IMR-90 (cell line): ENCODE data around the gene TJP3. TPM values are rescaled to one million over a fixed set of nuclear protein-coding genes. Genes with fewer than 3 reads are reported as not detected.
A peak's percentile ranks its signal among the peaks of the same experiment; 100 is the strongest.

Experiments
- ATAC-seq: fragments of 200-7000 bp; cut with Tn5 transposase; 2 replicates; pipeline ENCODE4 v1.9.1; 2020; ENCODE audit warnings: low read depth, mild to moderate bottlenecking, moderate library complexity
- BruUV-seq: library from RNA; stranded (reverse); fragments of 400-500 nt; replicated peaks from 2 replicates; lab custom pipeline; 2021; lab: Mats Ljungman, UMichigan
- CTCF ChIA-PET: fragments of 300-600 bp; formaldehyde crosslinking; extraction: SDS; loops from one replicate; lab custom pipeline; 2021; ENCODE audit warnings: antibody characterized with exemption; lab: Yijun Ruan, JAX
- POLR2A ChIA-PET: fragments of 300-600 bp; sonication (Branson Sonifier 250); formaldehyde crosslinking; loops from one replicate; lab custom pipeline; 2022; ENCODE audit warnings: antibody characterized with exemption; ENCODE audit not compliant: unreplicated experiment; lab: Charles Lee
- DNase-seq: peaks from one replicate; pipeline ENCODE4 v3.0.0; 2013
- H2AFZ ChIP-seq: replicated peaks from 2 replicates; pipeline ENCODE3; 2013; ENCODE audit warnings: low read length, mild to moderate bottlenecking; ENCODE audit not compliant: poor library complexity
- H2AK5ac ChIP-seq: 2 replicates; pipeline ENCODE4 v1.6.1; 2013; ENCODE audit warnings: low read depth, low read length, inconsistent platforms
- H2AK9ac ChIP-seq: replicated peaks from 2 replicates; pipeline ENCODE3; 2013; ENCODE audit warnings: mild to moderate bottlenecking, low read depth, low read length, moderate library complexity; ENCODE audit not compliant: poor library complexity
- H2BK120ac ChIP-seq: 2 replicates; pipeline ENCODE4 v1.6.1; 2013; ENCODE audit warnings: low read depth, low read length, inconsistent platforms
- H2BK15ac ChIP-seq: 3 replicates; pipeline ENCODE4 v1.6.1; 2013; ENCODE audit warnings: low read depth, low read length, inconsistent platforms
- H2BK20ac ChIP-seq: 2 replicates; pipeline ENCODE4 v1.6.1; 2013; ENCODE audit warnings: low read depth, mild to moderate bottlenecking, inconsistent platforms, low read length, moderate library complexity
- H2BK5ac ChIP-seq: 2 replicates; pipeline ENCODE4 v1.6.1; 2013; ENCODE audit warnings: mild to moderate bottlenecking, low read depth, low read length, inconsistent platforms; ENCODE audit not compliant: poor library complexity, severe bottlenecking
- H3K14ac ChIP-seq: replicated peaks from 2 replicates; pipeline ENCODE4 v1.6.1; 2013; ENCODE audit warnings: low read depth, low read length, inconsistent platforms
- H3K18ac ChIP-seq: 2 replicates; pipeline ENCODE4 v1.6.1; 2013; ENCODE audit warnings: low read depth, low read length, control low read depth
- H3K23ac ChIP-seq: 2 replicates; pipeline ENCODE4 v1.6.1; 2013; ENCODE audit warnings: low read depth, low read length, inconsistent platforms
- H3K27ac ChIP-seq: 2 replicates; pipeline ENCODE4 v1.5.1; 2013; ENCODE audit warnings: mild to moderate bottlenecking, control low read depth, low read length; ENCODE audit not compliant: insufficient read depth
- H3K27me3 ChIP-seq: 2 replicates; pipeline ENCODE4 v1.6.1; 2013; ENCODE audit warnings: low read length; ENCODE audit not compliant: control insufficient read depth, insufficient read depth
- H3K36me3 ChIP-seq: 2 replicates; pipeline ENCODE4 v1.6.1; 2013; ENCODE audit warnings: low read length, mixed read lengths; ENCODE audit not compliant: control insufficient read depth, insufficient read depth
- H3K4ac ChIP-seq: 2 replicates; pipeline ENCODE4 v1.6.1; 2013; ENCODE audit warnings: low read depth, low read length, inconsistent platforms
- H3K4me1 ChIP-seq: 2 replicates; pipeline ENCODE4 v1.6.1; 2013; ENCODE audit warnings: low read length, mixed read lengths; ENCODE audit not compliant: control insufficient read depth, insufficient read depth
- H3K4me2 ChIP-seq: 2 replicates; pipeline ENCODE4 v1.6.1; 2013; ENCODE audit warnings: low read depth, mild to moderate bottlenecking, control low read depth, low read length, moderate library complexity
- H3K4me3 ChIP-seq: 2 replicates; pipeline ENCODE4 v1.5.1; 2013; ENCODE audit warnings: low read depth, mild to moderate bottlenecking, control low read depth, low read length, moderate library complexity; ENCODE audit not compliant: insufficient read depth
- H3K56ac ChIP-seq: 2 replicates; pipeline ENCODE4 v1.6.1; 2013; ENCODE audit warnings: low read length, inconsistent platforms; ENCODE audit not compliant: insufficient read depth; ENCODE audit errors: extremely low read depth
- H3K79me1 ChIP-seq, 2 experiments: 2 replicates each; pipeline ENCODE4 v1.6.1; 2013; ENCODE audit warnings: low read length in 2 of 2, inconsistent platforms in 1 of 2, low read depth in 1 of 2
- H3K9ac ChIP-seq: 2 replicates; pipeline ENCODE4 v1.6.1; 2013; ENCODE audit warnings: low read depth, low read length, control low read depth
- H3K9me1 ChIP-seq: 2 replicates; pipeline ENCODE4 v1.6.1; 2013; ENCODE audit warnings: low read length, inconsistent platforms; ENCODE audit not compliant: insufficient read depth
- H3K9me3 ChIP-seq: 2 replicates; pipeline ENCODE4 v1.6.1; 2013; ENCODE audit warnings: low read length; ENCODE audit not compliant: control insufficient read depth, insufficient read depth
- H4K20me1 ChIP-seq: 2 replicates; pipeline ENCODE4 v1.6.1; 2013; ENCODE audit warnings: low read length, inconsistent platforms; ENCODE audit not compliant: insufficient read depth
- H4K5ac ChIP-seq: 2 replicates; pipeline ENCODE4 v1.6.1; 2013; ENCODE audit warnings: mild to moderate bottlenecking, low read depth, low read length, control low read depth
- H4K8ac ChIP-seq, 2 experiments: 2 replicates each; pipeline ENCODE4 v1.6.1; 2013; ENCODE audit warnings: low read depth in 2 of 2, low read length in 2 of 2, control low read depth in 1 of 2, inconsistent platforms in 1 of 2
- H4K91ac ChIP-seq: 2 replicates; pipeline ENCODE4 v1.6.1; 2013; ENCODE audit warnings: low read depth, low read length, inconsistent platforms; ENCODE audit not compliant: insufficient read depth
- BHLHE40 ChIP-seq: fragments of 150-350 bp; IDR thresholded peaks from 2 replicates; pipeline ENCODE4 v1.6.1; 2016; ENCODE audit warnings: mild to moderate bottlenecking, low read depth, low read length
- CHD1 ChIP-seq: IDR thresholded peaks from 2 replicates; pipeline ENCODE4 v1.6.1; 2012; ENCODE audit warnings: low read depth, low read length, improper control_type of control experiment
- MAFK ChIP-seq: IDR thresholded peaks from 2 replicates; pipeline ENCODE4 v1.6.1; 2012; ENCODE audit warnings: low read depth, low read length, improper control_type of control experiment
- MAZ ChIP-seq: IDR thresholded peaks from 2 replicates; pipeline ENCODE4 v1.6.1; 2012; ENCODE audit warnings: low read depth, mild to moderate bottlenecking, low read length, improper control_type of control experiment, moderate library complexity, borderline replicate concordance
- MXI1 ChIP-seq: IDR thresholded peaks from 2 replicates; pipeline ENCODE4 v1.6.1; 2012; ENCODE audit warnings: low read depth, mild to moderate bottlenecking, low read length, moderate library complexity, borderline replicate concordance
- NFE2L2 ChIP-seq: fragments of 150-350 bp; IDR thresholded peaks from 2 replicates; pipeline ENCODE4 v1.6.1; 2016; ENCODE audit warnings: low read depth, mild to moderate bottlenecking, low read length
- RAD21 ChIP-seq: IDR thresholded peaks from 2 replicates; pipeline ENCODE4 v1.6.1; 2012; ENCODE audit warnings: low read length, improper control_type of control experiment
- RCOR1 ChIP-seq: IDR thresholded peaks from 2 replicates; pipeline ENCODE4 v1.6.1; 2012; ENCODE audit warnings: mild to moderate bottlenecking, low read length, improper control_type of control experiment; ENCODE audit not compliant: insufficient replicate concordance
- RFX5 ChIP-seq: IDR thresholded peaks from 2 replicates; pipeline ENCODE4 v1.8.0; 2012; ENCODE audit warnings: low read depth, mild to moderate bottlenecking, low read length, moderate library complexity
- WGBS, 2 experiments: methylation state at CpG; one replicate each; pipeline versions ENCODE4 v1.1.5 to v1.1.7; 2013; ENCODE audit warnings: missing lambda C conversion rate in 2 of 2; ENCODE audit not compliant: insufficient read length in 1 of 2; ENCODE audit errors: extremely low coverage in 2 of 2; 5-methylcytosine and 5-hydroxymethylcytosine counted together
- dilution Hi-C: fragments of 300-500 bp; cut with HindIII; formaldehyde crosslinking; loops from one replicate; pipeline ENCODE4 v1.14.3; 2018; ENCODE audit warnings: low sequenced_read_pairs; ENCODE audit not compliant: unreplicated experiment
- in situ Hi-C: fragments of 300-500 bp; cut with MboI; formaldehyde crosslinking; loops from 3 replicates; pipeline ENCODE4 v1.14.3; 2019; ENCODE audit warnings: low sequenced_read_pairs, inconsistent platforms, mixed read lengths
- intact Hi-C: fragments of 100-400 bp; cut with micrococcal nuclease; formaldehyde crosslinking; loops from 2 replicates; pipeline ENCODE4 v1.10.0; 2022
- polyA plus RNA-seq, 3 experiments: library from polyadenylated mRNA; depleted of rRNA; stranded (reverse); fragments of >200 nt; gene quantifications; 2 replicates each; pipeline ENCODE4 v1.2.3, GENCODE V29; 2012; ENCODE audit warnings: low replicate concordance in 1 of 3
- total RNA-seq: library from RNA; depleted of rRNA; stranded (reverse); fragments of >200 nt; gene quantifications from 2 replicates; pipeline ENCODE4 v1.2.3, GENCODE V29; 2012
- TF ChIP-seq, protein P1 (sequence below): fragments of 150-350 bp; IDR thresholded peaks from 2 replicates; pipeline ENCODE4 v1.6.1; 2017; ENCODE audit warnings: mild to moderate bottlenecking, antibody characterized with exemption, low read length, low read depth
- TF ChIP-seq, protein P2 (sequence below): fragments of 150-350 bp; IDR thresholded peaks from 2 replicates; pipeline ENCODE4 v1.6.1; 2016; ENCODE audit warnings: low read depth, mild to moderate bottlenecking, low read length, moderate library complexity, borderline replicate concordance
- TF ChIP-seq, protein P3 (sequence below): conservative IDR thresholded peaks from 2 replicates; pipeline ENCODE4 v1.5.1; 2012; ENCODE audit warnings: mild to moderate bottlenecking, low read depth, low read length, improper control_type of control experiment

Gene TJP3
- total and polyA plus RNA-seq, 2 of the 4 experiments (the other 2 are of a cell fraction), result not detected

DNA sequence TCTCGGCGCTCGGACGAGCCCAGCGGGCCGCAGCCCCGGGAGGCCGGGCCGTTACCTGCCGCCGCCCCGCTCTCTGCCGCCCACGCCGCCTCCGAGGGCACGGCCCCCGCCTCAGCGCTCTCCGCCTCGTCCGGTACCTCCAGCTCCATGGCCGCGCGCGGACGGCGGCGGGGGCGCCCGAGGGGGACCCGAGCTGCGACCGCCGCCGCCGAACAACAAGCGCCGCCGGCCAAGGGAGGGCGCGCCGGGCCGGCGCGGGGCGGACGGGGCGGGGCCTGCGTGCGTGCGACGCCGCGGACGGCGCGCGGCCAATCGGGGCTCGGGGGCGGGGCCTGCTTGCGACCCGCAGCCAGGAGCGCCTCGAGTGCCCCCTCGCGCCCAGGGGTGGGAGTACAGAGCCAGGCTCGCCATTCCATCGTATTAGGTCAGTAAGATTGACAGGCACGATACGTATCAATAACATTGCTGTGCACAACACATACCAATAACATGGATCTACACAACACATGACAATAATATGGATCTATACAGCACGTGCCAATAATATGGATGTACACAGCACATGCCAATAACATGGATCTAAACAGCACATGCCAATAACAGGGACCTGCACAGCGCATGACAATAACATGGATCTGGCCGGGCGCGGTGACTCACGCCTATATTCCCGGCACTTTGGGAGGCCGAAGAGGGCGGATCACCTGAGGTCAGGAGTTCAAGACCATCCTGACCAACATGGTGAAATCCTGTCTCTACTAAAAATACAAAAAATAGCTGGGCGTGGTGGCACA, 7.7 kb upstream of the TJP3 start, which contains the start of gene PIP5K1C:
TSS of gene PIP5K1C (minus strand) at position 227 of the 791 bp plus-strand sequence. CDS start at position 149, 78 bp downstream.
- intact Hi-C loops, result loop anchor here (1.0 to 10.0 kb wide), 2 partner anchors 34 to 376 kb away; no protein-coding TSS in a partner anchor
- WGBS, 2 experiments, result 2% methylated on average over 46 of the region's 82 CpGs; no CpG with 5 or more reads in 1 of the 2 experiments
- peak within 1 kb of the TSS; percentile 77 for H3K27ac ChIP-seq
- TF ChIP-seq MAZ (peak; percentile 64; the same call in 1 of the 2 replicates), MXI1 (0 out of 2 replicates have a peak, but pooled peaks have one; percentile 7), CHD1 (no peak), BHLHE40 (no peak), RAD21 (peak; percentile 70), NFE2L2 (no peak), RFX5 (no peak), RCOR1 (no peak), MAFK (no peak)
- TF ChIP-seq, protein P1, sequence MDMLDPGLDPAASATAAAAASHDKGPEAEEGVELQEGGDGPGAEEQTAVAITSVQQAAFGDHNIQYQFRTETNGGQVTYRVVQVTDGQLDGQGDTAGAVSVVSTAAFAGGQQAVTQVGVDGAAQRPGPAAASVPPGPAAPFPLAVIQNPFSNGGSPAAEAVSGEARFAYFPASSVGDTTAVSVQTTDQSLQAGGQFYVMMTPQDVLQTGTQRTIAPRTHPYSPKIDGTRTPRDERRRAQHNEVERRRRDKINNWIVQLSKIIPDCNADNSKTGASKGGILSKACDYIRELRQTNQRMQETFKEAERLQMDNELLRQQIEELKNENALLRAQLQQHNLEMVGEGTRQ, result no peak
- TF ChIP-seq, protein P2, sequence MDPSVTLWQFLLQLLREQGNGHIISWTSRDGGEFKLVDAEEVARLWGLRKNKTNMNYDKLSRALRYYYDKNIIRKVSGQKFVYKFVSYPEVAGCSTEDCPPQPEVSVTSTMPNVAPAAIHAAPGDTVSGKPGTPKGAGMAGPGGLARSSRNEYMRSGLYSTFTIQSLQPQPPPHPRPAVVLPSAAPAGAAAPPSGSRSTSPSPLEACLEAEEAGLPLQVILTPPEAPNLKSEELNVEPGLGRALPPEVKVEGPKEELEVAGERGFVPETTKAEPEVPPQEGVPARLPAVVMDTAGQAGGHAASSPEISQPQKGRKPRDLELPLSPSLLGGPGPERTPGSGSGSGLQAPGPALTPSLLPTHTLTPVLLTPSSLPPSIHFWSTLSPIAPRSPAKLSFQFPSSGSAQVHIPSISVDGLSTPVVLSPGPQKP, result no peak
- TF ChIP-seq, protein P3, sequence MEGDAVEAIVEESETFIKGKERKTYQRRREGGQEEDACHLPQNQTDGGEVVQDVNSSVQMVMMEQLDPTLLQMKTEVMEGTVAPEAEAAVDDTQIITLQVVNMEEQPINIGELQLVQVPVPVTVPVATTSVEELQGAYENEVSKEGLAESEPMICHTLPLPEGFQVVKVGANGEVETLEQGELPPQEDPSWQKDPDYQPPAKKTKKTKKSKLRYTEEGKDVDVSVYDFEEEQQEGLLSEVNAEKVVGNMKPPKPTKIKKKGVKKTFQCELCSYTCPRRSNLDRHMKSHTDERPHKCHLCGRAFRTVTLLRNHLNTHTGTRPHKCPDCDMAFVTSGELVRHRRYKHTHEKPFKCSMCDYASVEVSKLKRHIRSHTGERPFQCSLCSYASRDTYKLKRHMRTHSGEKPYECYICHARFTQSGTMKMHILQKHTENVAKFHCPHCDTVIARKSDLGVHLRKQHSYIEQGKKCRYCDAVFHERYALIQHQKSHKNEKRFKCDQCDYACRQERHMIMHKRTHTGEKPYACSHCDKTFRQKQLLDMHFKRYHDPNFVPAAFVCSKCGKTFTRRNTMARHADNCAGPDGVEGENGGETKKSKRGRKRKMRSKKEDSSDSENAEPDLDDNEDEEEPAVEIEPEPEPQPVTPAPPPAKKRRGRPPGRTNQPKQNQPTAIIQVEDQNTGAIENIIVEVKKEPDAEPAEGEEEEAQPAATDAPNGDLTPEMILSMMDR, result peak; percentile 87

More for the DNA sequence above, 7.7 kb upstream of the TJP3 start, which contains the start of gene PIP5K1C:
- Histone ChIP-seq H3K56ac (peak within 1 kb of the TSS; percentile 35; the same call in 1 of the 2 replicates), H3K14ac (peak within 1 kb of the TSS; percentile 48), H3K9me1 (0 out of 2 replicates have a peak, but pooled peaks cover 9% of the 10 kb centered on the region), H2AK9ac (peak within 1 kb of the TSS; percentile 99), H2BK20ac (no peak within 1 kb of the TSS), H3K4ac (peak within 1 kb of the TSS; percentile 72), H2BK15ac (no peak within 1 kb of the TSS), H4K8ac (peak within 1 kb of the TSS; percentile 0 to 5; a peak in 1 of 4 replicates), H3K23ac (peak within 1 kb of the TSS; percentile 26), H2AFZ (peak within 1 kb of the TSS; percentile 78), H3K9ac (peak within 1 kb of the TSS; percentile 88), H2BK5ac (peak within 1 kb of the TSS; percentile 51), H2BK120ac (no peak within 1 kb of the TSS), H4K20me1 (peaks cover 43% of the 10 kb centered on the region), H3K79me1 (peaks cover 0 to 36% of the 10 kb centered on the region in 2 experiments; a peak in 3 of 4 replicates), H3K4me1 (peaks cover 8% of the 10 kb centered on the region; the same call in 1 of the 2 replicates), H3K18ac (peak within 1 kb of the TSS; percentile 22; the same call in 1 of the 2 replicates), H3K4me3 (peak within 1 kb of the TSS; percentile 97), H3K36me3 (no peaks in the 10 kb centered on the region), H3K4me2 (peak within 1 kb of the TSS; percentile 98), H4K91ac (peak within 1 kb of the TSS; percentile 39; the same call in 1 of the 2 replicates), H3K9me3 (no peaks in the 10 kb centered on the region), H3K27me3 (peaks cover 2% of the 10 kb centered on the region; the same call in 1 of the 2 replicates), H2AK5ac (peak within 1 kb of the TSS; percentile 36; the same call in 1 of the 2 replicates), H4K5ac (peak within 1 kb of the TSS; percentile 27; the same call in 1 of the 2 replicates)
- CTCF ChIA-PET, result interaction anchor here (0.6 to 1.6 kb wide), 2 partner anchors 10 to 14 kb away, joined by 3 to 5 read pairs; no protein-coding TSS in a partner anchor
- dilution Hi-C loops, result no loop called here
- BruUV-seq, result no TSS peak
- in situ Hi-C loops, result loop anchor here (5.0 kb wide), 1 partner anchor 33 kb away; no protein-coding TSS in a partner anchor
- ATAC-seq, result peak; percentile 97
- POLR2A ChIA-PET, result no interaction called here
- peak; percentile 78 for DNase-seq
